AG04450 (cell line): ENCODE measurements around the gene LAMA4. TPM values are rescaled to one million over a fixed set of nuclear protein-coding genes. Genes with fewer than 3 reads are reported as not detected.

Experiments
- CTCF ChIA-PET: fragments of 300-600, 350-600 bp; formaldehyde crosslinking; extraction: SDS; loops from one replicate; lab custom pipeline; 2022; ENCODE audit warnings: antibody characterized with exemption, inconsistent platforms; lab: Charles Lee
- POLR2A ChIA-PET: fragments of 350-600 bp; formaldehyde crosslinking; extraction: SDS; loops from one replicate; lab custom pipeline; 2021; ENCODE audit warnings: antibody characterized with exemption, inconsistent platforms; lab: Yijun Ruan, JAX
- DNase-seq: peaks from one replicate; pipeline ENCODE4 v3.0.0-alpha.2; 2011; ENCODE audit warnings: low read depth, low spot score
- H3K27ac ChIP-seq: one replicate; pipeline ENCODE4 v1.5.1; 2012; ENCODE audit warnings: low read depth, low read length, control low read depth
- H3K27me3 ChIP-seq: one replicate; pipeline ENCODE4 v1.6.0; 2012; ENCODE audit warnings: low read length; ENCODE audit not compliant: control insufficient read depth, insufficient read depth
- H3K4me3 ChIP-seq: 2 replicates; pipeline ENCODE4 v1.5.1; 2011; ENCODE audit warnings: mild to moderate bottlenecking, low read depth, low read length, control low read depth
- H3K9me3 ChIP-seq: 2 replicates; pipeline ENCODE4 v1.5.1; 2012; ENCODE audit warnings: low read length; ENCODE audit not compliant: control insufficient read depth, insufficient read depth
- polyA plus RNA-seq: library from polyadenylated mRNA; depleted of rRNA; stranded (reverse); fragments of >200 nt; gene quantifications from 2 replicates; pipeline ENCODE4 v1.2.3, GENCODE V29; 2011
- TF ChIP-seq, protein P1 (sequence below): IDR thresholded peaks from 2 replicates; pipeline ENCODE4 v1.5.1; 2011; ENCODE audit warnings: low read depth, low read length, control low read depth, inconsistent platforms

The LAMA4 gene
- polyA plus RNA-seq, 1 experiment, result 246 TPM

DNA sequence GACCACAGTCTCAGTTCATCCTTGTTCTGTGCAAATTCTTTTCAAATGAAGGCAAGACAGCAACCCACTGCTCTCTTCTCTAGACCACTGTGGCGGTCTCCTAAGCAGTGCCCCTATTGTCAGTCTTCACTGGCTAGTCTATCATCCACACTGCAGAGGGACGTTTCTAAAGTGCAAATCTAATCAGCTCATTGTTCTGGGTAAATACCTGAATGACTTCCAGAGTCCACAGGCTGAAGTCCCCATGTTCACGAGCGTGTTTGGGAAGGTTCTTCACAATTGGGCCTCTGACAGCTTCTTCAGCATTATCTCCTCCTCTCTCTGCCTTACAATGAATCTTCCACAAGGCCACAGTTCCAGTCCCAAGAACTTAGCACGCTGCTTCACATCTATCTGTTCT is 73.2 kb downstream of the LAMA4 start:
- no peak overlapping the region for H3K27ac ChIP-seq
- no peaks in the 10 kb centered on the region for H3K9me3 ChIP-seq
- TF ChIP-seq, protein P1, sequence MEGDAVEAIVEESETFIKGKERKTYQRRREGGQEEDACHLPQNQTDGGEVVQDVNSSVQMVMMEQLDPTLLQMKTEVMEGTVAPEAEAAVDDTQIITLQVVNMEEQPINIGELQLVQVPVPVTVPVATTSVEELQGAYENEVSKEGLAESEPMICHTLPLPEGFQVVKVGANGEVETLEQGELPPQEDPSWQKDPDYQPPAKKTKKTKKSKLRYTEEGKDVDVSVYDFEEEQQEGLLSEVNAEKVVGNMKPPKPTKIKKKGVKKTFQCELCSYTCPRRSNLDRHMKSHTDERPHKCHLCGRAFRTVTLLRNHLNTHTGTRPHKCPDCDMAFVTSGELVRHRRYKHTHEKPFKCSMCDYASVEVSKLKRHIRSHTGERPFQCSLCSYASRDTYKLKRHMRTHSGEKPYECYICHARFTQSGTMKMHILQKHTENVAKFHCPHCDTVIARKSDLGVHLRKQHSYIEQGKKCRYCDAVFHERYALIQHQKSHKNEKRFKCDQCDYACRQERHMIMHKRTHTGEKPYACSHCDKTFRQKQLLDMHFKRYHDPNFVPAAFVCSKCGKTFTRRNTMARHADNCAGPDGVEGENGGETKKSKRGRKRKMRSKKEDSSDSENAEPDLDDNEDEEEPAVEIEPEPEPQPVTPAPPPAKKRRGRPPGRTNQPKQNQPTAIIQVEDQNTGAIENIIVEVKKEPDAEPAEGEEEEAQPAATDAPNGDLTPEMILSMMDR, result no peak
- POLR2A ChIA-PET, result no interaction called here
- no peaks in the 10 kb centered on the region for H3K27me3 ChIP-seq
- no peak for DNase-seq
- H3K4me3 ChIP-seq, result no peak overlapping the region
- CTCF ChIA-PET, result interaction anchor here (0.9 to 3.5 kb wide), 17 partner anchors 8 to 189 kb away, joined by 3 to 41 read pairs (median 8); partner anchors contain the start of gene LAMA4

DNA sequence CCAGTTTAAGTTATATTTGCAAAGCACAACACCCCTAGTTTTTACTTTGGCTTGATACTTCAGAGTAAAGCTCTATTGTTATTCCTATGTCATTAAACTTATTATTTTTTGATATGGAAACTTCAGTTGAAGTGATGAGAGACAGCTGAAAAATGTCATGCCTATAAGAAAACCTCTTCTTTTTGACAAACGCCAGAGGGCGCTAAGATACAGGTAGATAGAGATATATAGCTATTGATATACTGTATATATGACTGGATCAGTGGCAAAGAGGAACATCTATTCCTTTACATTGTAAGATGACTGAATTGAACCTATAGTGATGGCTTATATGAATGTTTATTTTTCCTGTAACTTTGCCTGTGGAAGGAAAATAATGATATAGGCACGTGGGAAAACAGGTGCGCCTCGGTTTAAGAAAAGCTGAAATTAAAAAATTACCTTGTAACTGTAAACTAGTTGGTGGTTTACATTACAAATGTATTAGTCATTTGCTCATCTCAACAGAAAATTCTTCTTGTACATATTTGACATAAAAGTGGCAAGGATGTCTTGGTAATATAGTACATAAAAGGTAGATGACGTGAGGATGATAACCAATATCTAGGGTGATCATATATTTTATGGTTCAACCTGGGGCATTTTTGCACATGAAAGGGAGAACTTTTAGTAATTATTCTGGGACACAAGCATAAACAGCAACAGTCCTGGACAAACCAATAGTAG is 74.1 kb downstream of the LAMA4 start:
- H3K9me3 ChIP-seq, result no peaks in the 10 kb centered on the region
- POLR2A ChIA-PET, result no interaction called here
- H3K4me3 ChIP-seq, result no peak overlapping the region
- H3K27me3 ChIP-seq, result no peaks in the 10 kb centered on the region
- TF ChIP-seq, protein P1, result peak; percentile 73
- CTCF ChIA-PET, result interaction anchor here (0.6 to 3.5 kb wide), 38 partner anchors 9 to 843 kb away, joined by 3 to 41 read pairs (median 4); partner anchors contain the start of gene LAMA4
- peak; percentile 74 for DNase-seq
- no peak overlapping the region for H3K27ac ChIP-seq

DNA sequence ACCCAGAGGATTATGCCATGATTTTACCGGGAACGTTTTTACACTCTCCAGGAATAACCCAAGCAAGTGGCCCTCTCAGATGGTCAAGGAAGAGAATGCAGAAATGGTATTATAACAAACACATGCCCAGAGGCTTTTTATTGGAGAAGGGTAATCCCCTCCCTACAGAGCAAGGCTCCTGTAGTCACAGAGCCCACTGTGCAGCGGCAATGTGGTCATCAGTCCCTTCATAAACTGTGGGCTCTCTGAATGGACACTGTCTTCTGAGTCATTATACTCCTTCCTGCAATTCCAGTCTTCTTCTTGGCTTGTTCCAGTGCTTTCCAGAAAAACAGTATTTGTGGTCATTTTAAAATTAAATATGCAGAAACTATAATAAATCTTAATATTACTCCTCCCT is 74.7 kb downstream of the LAMA4 start:
- TF ChIP-seq, protein P1, result no peak
- POLR2A ChIA-PET, result no interaction called here
- Histone ChIP-seq H3K27me3 (no peaks in the 10 kb centered on the region), H3K4me3 (no peak overlapping the region), H3K9me3 (no peaks in the 10 kb centered on the region), H3K27ac (no peak overlapping the region)
- DNase-seq, result no peak
- CTCF ChIA-PET, result interaction anchor here (0.6 to 3.5 kb wide), 32 partner anchors 10 to 210 kb away, joined by 3 to 41 read pairs (median 5); partner anchors contain the start of gene LAMA4

DNA sequence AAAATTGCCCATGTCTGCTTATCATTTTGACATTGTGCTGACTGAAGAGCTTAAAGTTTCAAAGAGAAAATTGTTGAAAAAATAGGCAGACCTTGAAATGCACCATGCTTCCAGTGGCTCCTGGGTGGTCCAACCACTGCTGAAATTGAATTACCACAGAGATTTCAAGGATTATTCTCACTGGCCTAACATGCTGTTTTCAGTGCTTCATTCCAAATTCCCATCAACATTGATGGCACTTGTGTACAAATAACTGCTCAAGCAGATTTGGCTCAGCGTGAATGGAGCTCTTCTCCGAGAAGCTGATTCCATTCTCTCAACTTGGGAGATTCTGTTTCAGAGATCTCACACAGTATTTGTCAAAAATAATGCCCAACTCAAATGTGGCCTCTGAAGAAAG is 75.5 kb downstream of the LAMA4 start:
- no peaks in the 10 kb centered on the region for H3K9me3 ChIP-seq
- DNase-seq, result no peak
- TF ChIP-seq, protein P1, result no peak
- H3K4me3 ChIP-seq, result no peak overlapping the region
- ChIA-PET POLR2A (no interaction called here), CTCF (interaction anchor here (0.9 to 3.5 kb wide), 3 partner anchors 15 to 192 kb away, joined by 3 to 41 read pairs (median 4); no protein-coding TSS in a partner anchor)
- no peak overlapping the region for H3K27ac ChIP-seq
- H3K27me3 ChIP-seq, result no peaks in the 10 kb centered on the region

DNA sequence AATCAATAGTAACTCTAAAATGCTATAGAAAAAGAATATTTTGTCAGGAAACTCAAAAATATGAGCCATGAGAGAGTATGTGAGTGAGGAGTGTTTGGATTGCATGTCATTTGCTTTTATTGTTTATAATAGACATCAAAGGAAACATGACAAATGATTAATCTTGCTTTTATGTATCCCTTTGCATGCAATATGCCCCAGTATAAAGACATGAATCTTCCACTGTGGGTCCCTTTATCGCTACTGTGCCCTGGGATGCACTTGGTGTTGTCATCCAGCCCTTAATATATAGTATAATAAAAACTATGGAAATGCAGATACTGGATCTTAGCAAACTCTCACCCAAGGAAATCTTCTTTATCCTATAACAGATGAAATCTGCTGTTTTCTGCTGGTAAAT is 77.3 kb downstream of the LAMA4 start:
- ChIA-PET POLR2A (no interaction called here), CTCF (interaction anchor here (0.9 to 1.2 kb wide), 2 partner anchors 133 to 134 kb away, joined by 3 to 4 read pairs; no protein-coding TSS in a partner anchor)
- H3K4me3 ChIP-seq, result no peak overlapping the region
- DNase-seq, result no peak
- no peaks in the 10 kb centered on the region for H3K27me3 ChIP-seq
- H3K27ac ChIP-seq, result no peak overlapping the region
- TF ChIP-seq, protein P1, result no peak
- no peaks in the 10 kb centered on the region for H3K9me3 ChIP-seq
